A549 (cell line): ENCODE measurements around the gene LYPD6B.

Experiments used
- CEBPB ChIP-seq, 2 experiments: fragments of >200 bp in 1 of 2; sonication (Bioruptor Twin) in 1 of 2; formaldehyde crosslinking in 1 of 2; IDR thresholded peaks; 2 replicates each; pipeline ENCODE4 v1.6.1; 2012 to 2016
- CHD4 ChIP-seq: fragments of 200-600 bp; sonication (generic); IDR thresholded peaks from 2 replicates; pipeline ENCODE4 v1.6.1; 2016; ENCODE audit warnings: antibody characterized with exemption, mild to moderate bottlenecking, borderline replicate concordance
- HEYL ChIP-seq: fragments of 250-450 bp; sonication (Bioruptor Pico); IDR thresholded peaks from 2 replicates; pipeline ENCODE4 v1.8.0; 2021; ENCODE audit warnings: mild to moderate bottlenecking, moderate library complexity
- JUN ChIP-seq, 2 experiments: fragments of >200 bp; sonication (Bioruptor Twin); formaldehyde crosslinking; IDR thresholded peaks; 2 replicates in 1 of 2; 3 replicates in 1 of 2; pipeline ENCODE4 v1.6.1; 2016 to 2017
- POLR2A ChIP-seq: IDR thresholded peaks from 2 replicates; pipeline ENCODE4 v1.6.1; 2012; ENCODE audit warnings: mild to moderate bottlenecking, low read length
- RFX5 ChIP-seq: fragments of 450-650 bp; IDR thresholded peaks from 2 replicates; pipeline ENCODE4 v1.7.1; 2014; ENCODE audit warnings: antibody characterized with exemption, mild to moderate bottlenecking, moderate library complexity
- TF ChIP-seq, protein P1 (sequence below): fragments of >200 bp; sonication (Bioruptor Twin); formaldehyde crosslinking; IDR thresholded peaks from 3 replicates; pipeline ENCODE4 v1.5.1; 2016

DNA sequence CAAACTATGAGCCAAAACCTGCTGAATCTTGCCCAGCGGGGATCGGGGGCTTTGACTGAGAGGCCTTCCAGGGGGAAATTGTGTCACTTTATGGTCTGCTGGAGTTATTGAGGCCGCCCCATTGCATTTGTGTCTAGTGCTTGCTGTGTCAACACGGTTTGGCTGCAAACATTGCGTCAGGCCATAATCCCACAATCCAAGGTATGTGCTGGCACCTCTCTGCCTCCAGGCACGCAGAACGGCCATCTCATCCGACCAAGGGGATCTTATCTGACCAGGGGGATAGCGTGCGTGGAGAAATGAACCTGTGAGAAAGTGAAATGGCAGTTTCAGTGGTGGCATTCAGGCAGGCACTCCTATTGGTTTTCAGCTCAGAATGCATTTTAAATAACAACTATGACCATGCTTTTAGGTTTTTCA lies 18.1 kb upstream of the LYPD6B start:
- TF ChIP-seq, protein P1, sequence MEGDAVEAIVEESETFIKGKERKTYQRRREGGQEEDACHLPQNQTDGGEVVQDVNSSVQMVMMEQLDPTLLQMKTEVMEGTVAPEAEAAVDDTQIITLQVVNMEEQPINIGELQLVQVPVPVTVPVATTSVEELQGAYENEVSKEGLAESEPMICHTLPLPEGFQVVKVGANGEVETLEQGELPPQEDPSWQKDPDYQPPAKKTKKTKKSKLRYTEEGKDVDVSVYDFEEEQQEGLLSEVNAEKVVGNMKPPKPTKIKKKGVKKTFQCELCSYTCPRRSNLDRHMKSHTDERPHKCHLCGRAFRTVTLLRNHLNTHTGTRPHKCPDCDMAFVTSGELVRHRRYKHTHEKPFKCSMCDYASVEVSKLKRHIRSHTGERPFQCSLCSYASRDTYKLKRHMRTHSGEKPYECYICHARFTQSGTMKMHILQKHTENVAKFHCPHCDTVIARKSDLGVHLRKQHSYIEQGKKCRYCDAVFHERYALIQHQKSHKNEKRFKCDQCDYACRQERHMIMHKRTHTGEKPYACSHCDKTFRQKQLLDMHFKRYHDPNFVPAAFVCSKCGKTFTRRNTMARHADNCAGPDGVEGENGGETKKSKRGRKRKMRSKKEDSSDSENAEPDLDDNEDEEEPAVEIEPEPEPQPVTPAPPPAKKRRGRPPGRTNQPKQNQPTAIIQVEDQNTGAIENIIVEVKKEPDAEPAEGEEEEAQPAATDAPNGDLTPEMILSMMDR, result no peak
- TF ChIP-seq JUN (IDR thresholded peaks at IDR 0.05) (no peak), CHD4 (no peak), POLR2A (no peak), HEYL (CRISPR knock-in tag) (no peak), CEBPB (IDR thresholded peaks at IDR 0.05) (no peak), RFX5 (no peak)
